Measurements from ENCODE around the gene PDLIM7.

- TF ChIP-seq, protein P1, sequence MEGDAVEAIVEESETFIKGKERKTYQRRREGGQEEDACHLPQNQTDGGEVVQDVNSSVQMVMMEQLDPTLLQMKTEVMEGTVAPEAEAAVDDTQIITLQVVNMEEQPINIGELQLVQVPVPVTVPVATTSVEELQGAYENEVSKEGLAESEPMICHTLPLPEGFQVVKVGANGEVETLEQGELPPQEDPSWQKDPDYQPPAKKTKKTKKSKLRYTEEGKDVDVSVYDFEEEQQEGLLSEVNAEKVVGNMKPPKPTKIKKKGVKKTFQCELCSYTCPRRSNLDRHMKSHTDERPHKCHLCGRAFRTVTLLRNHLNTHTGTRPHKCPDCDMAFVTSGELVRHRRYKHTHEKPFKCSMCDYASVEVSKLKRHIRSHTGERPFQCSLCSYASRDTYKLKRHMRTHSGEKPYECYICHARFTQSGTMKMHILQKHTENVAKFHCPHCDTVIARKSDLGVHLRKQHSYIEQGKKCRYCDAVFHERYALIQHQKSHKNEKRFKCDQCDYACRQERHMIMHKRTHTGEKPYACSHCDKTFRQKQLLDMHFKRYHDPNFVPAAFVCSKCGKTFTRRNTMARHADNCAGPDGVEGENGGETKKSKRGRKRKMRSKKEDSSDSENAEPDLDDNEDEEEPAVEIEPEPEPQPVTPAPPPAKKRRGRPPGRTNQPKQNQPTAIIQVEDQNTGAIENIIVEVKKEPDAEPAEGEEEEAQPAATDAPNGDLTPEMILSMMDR (IDR thresholded peaks at IDR 0.05) = no peak
- no peak for TF ChIP-seq POLR2A (IDR thresholded peaks at IDR 0.05)
Measured at GRCh38 chr5:177467436-177467835, 30.0 kb downstream of the PDLIM7 start.
